ENCODE data around the gene IRF6. TPM values are rescaled to one million over a fixed set of nuclear protein-coding genes. Genes with fewer than 3 reads are reported as not detected.

IRF6 gene
- total RNA-seq, 1 donor from 2014 or later = 43.3 TPM

GRCh38 chr1:209789245-209789644 is 16.7 kb downstream of the IRF6 start:
- no peak for DNase-seq
- Histone ChIP-seq H3K27ac (replicated peaks) (no peak overlapping the region), H3K27me3 (ENCODE audit: low read depth) (peaks cover 5% of the 10 kb centered on the region), H3K36me3 (peaks cover 25% of the 10 kb centered on the region), H3K4me1 (peaks cover 56% of the 10 kb centered on the region), H3K4me3 (no peak overlapping the region), H3K9me3 (replicated peaks) (no peaks in the 10 kb centered on the region)
- intact Hi-C loops (cut with micrococcal nuclease) = no loop called here
- TF ChIP-seq CTCF (IDR thresholded peaks at IDR 0.05; ENCODE audit: borderline replicate concordance) = no peak

- no peak for TF ChIP-seq CTCF (IDR thresholded peaks at IDR 0.05; ENCODE audit: borderline replicate concordance)
- no peak overlapping the region for H3K4me3 ChIP-seq
- no peak for DNase-seq
- peak overlapping the region; percentile 89 for H3K27ac ChIP-seq (replicated peaks)
- H3K27me3 ChIP-seq (ENCODE audit: low read depth) = peaks cover 5% of the 10 kb centered on the region
- H3K9me3 ChIP-seq (replicated peaks) = no peaks in the 10 kb centered on the region
- peaks cover 20% of the 10 kb centered on the region for H3K36me3 ChIP-seq
- peaks cover 73% of the 10 kb centered on the region for H3K4me1 ChIP-seq
- intact Hi-C loops (cut with micrococcal nuclease) = no loop called here
Measured at GRCh38 chr1:209787551-209787950, 18.4 kb downstream of the IRF6 start.

- H3K27ac ChIP-seq (replicated peaks) = peak overlapping the region; percentile 89
- peaks cover 75% of the 10 kb centered on the region for H3K4me1 ChIP-seq
- intact Hi-C loops (cut with micrococcal nuclease) = no loop called here
Measured at GRCh38 chr1:209786146-209786545, 19.8 kb downstream of the IRF6 start.

GRCh38 chr1:209785592-209785991 is 20.4 kb downstream of the IRF6 start:
- Histone ChIP-seq H3K36me3 (peaks cover 13% of the 10 kb centered on the region), H3K27me3 (ENCODE audit: low read depth) (peaks cover 1% of the 10 kb centered on the region), H3K4me3 (no peak overlapping the region), H3K27ac (replicated peaks) (peak overlapping the region; percentile 89), H3K4me1 (peaks cover 71% of the 10 kb centered on the region), H3K9me3 (replicated peaks) (no peaks in the 10 kb centered on the region)
- no peak for DNase-seq
- no peak for TF ChIP-seq CTCF (IDR thresholded peaks at IDR 0.05; ENCODE audit: borderline replicate concordance)
- intact Hi-C loops (cut with micrococcal nuclease) = no loop called here

More at GRCh38 chr1:209786146-209786545, 19.8 kb downstream of the IRF6 start:
- H3K4me3 ChIP-seq = no peak overlapping the region
- no peak for TF ChIP-seq CTCF (IDR thresholded peaks at IDR 0.05; ENCODE audit: borderline replicate concordance)
- H3K27me3 ChIP-seq (ENCODE audit: low read depth) = peaks cover 5% of the 10 kb centered on the region
- H3K9me3 ChIP-seq (replicated peaks) = no peaks in the 10 kb centered on the region
- DNase-seq = no peak
- H3K36me3 ChIP-seq = peaks cover 10% of the 10 kb centered on the region

- DNase-seq = peak; percentile 99
- Histone ChIP-seq H3K4me1 (peaks cover 66% of the 10 kb centered on the region), H3K27ac (replicated peaks) (peak within 1 kb of the TSS; percentile 89), H3K9me3 (replicated peaks) (no peaks in the 10 kb centered on the region), H3K4me3 (peak within 1 kb of the TSS; percentile 75), H3K36me3 (peaks cover 11% of the 10 kb centered on the region), H3K27me3 (ENCODE audit: low read depth) (no peaks in the 10 kb centered on the region)
- intact Hi-C loops (cut with micrococcal nuclease) = no loop called here
- no peak for TF ChIP-seq CTCF (IDR thresholded peaks at IDR 0.05; ENCODE audit: borderline replicate concordance)
Measured at GRCh38 chr1:209784265-209785169, 21.4 kb downstream of the IRF6 start, which contains the start of gene C1orf74. TSS of gene C1orf74 (minus strand) at chr1:209784559. CDS start at chr1:209783634, 925 bp downstream.
